GM23338 (cell line): ENCODE data around the gene IFT88. TPM values are rescaled to one million over a fixed set of nuclear protein-coding genes. Genes with fewer than 3 reads are reported as not detected.
A peak's percentile ranks its signal among the peaks of the same experiment; 100 is the strongest.

Source experiments
- ATAC-seq: fragments of 200-7000 bp; cut with Tn5 transposase; 3 replicates; pipeline ENCODE4 v1.9.1; 2020
- DNase-seq: peaks from one replicate; pipeline ENCODE4 v3.0.0-alpha.2; 2015; ENCODE audit warnings: low spot score
- H2AFZ ChIP-seq: fragments of 200-600 bp; sonication (generic); 2 replicates; pipeline ENCODE4 v1.8.0; 2016; ENCODE audit warnings: antibody characterized with exemption, mild to moderate bottlenecking, moderate library complexity
- H3F3A ChIP-seq: fragments of 200-600 bp; sonication (generic); replicated peaks from 2 replicates; pipeline ENCODE4 v1.8.0; 2017; ENCODE audit warnings: antibody characterized with exemption, mixed run types, low read depth
- H3K27ac ChIP-seq: fragments of 200-600 bp; sonication (generic); 2 replicates; pipeline ENCODE4 v1.6.1; 2016; ENCODE audit warnings: low read depth
- H3K27me3 ChIP-seq: fragments of 200-600 bp; sonication (generic); 2 replicates; pipeline ENCODE4 v1.8.0; 2016; ENCODE audit warnings: mild to moderate bottlenecking, mixed run types, moderate library complexity; ENCODE audit not compliant: insufficient read depth
- H3K36me3 ChIP-seq: fragments of 200-600 bp; sonication (generic); 2 replicates; pipeline ENCODE4 v1.8.0; 2016; ENCODE audit warnings: mild to moderate bottlenecking; ENCODE audit not compliant: insufficient read depth
- H3K4me1 ChIP-seq: fragments of 200-600 bp; sonication (generic); 2 replicates; pipeline ENCODE4 v1.8.0; 2016; ENCODE audit warnings: mild to moderate bottlenecking, moderate library complexity; ENCODE audit not compliant: insufficient read depth
- H3K4me2 ChIP-seq: fragments of 200-600 bp; sonication (generic); 2 replicates; pipeline ENCODE4 v1.7.1; 2017; ENCODE audit warnings: mixed run types
- H3K4me3 ChIP-seq: fragments of 200-600 bp; sonication (generic); 2 replicates; pipeline ENCODE4 v1.6.1; 2016; ENCODE audit warnings: mixed run types
- H3K79me2 ChIP-seq: fragments of 200-600 bp; sonication (generic); replicated peaks from 2 replicates; pipeline ENCODE4 v1.8.0; 2017; ENCODE audit warnings: mild to moderate bottlenecking; ENCODE audit not compliant: insufficient read depth
- H3K9me2 ChIP-seq: fragments of 200-600 bp; sonication (generic); 2 replicates; pipeline ENCODE4 v1.8.0; 2017; ENCODE audit not compliant: insufficient read depth
- H4K20me1 ChIP-seq: fragments of 200-600 bp; sonication (generic); replicated peaks from 2 replicates; pipeline ENCODE4 v1.8.0; 2017; ENCODE audit warnings: mild to moderate bottlenecking; ENCODE audit not compliant: insufficient read depth
- H3K27ac Mint-ChIP-seq: 2 replicates; pipeline ENCODE4 v1.8.0; 2020; ENCODE audit warnings: inconsistent platforms, mild to moderate bottlenecking, moderate library complexity, mixed read lengths
- H3K27me3 Mint-ChIP-seq: 3 replicates; pipeline ENCODE4 v1.8.0; 2022; ENCODE audit warnings: low read depth, mild to moderate bottlenecking, moderate library complexity, mixed read lengths, inconsistent platforms; ENCODE audit not compliant: insufficient read depth, poor library complexity
- H3K36me3 Mint-ChIP-seq: 3 replicates; pipeline ENCODE4 v1.8.0; 2021; ENCODE audit warnings: low read depth, mild to moderate bottlenecking, inconsistent platforms, moderate library complexity, mixed read lengths
- H3K4me1 Mint-ChIP-seq: 3 replicates; pipeline ENCODE4 v1.8.0; 2020; ENCODE audit warnings: mild to moderate bottlenecking, inconsistent platforms, mixed read lengths
- H3K4me3 Mint-ChIP-seq: 3 replicates; pipeline ENCODE4 v1.8.0; 2021; ENCODE audit warnings: moderate library complexity, mild to moderate bottlenecking, inconsistent platforms, mixed read lengths
- H3K9me3 Mint-ChIP-seq: 3 replicates; pipeline ENCODE4 v1.8.0; 2020; ENCODE audit warnings: moderate library complexity, mild to moderate bottlenecking, inconsistent platforms, mixed read lengths
- EZH2 ChIP-seq: fragments of 200-600 bp; sonication (generic); IDR thresholded peaks from one replicate; pipeline ENCODE4 v1.8.0; 2017; ENCODE audit warnings: antibody characterized with exemption, mild to moderate bottlenecking, low read depth; ENCODE audit not compliant: unreplicated experiment
- EZH2phosphoT487 ChIP-seq: fragments of 200-600 bp; sonication (generic); IDR thresholded peaks from one replicate; pipeline ENCODE4 v1.8.1; 2018; ENCODE audit warnings: antibody characterized with exemption; ENCODE audit not compliant: unreplicated experiment
- NANOG ChIP-seq: IDR thresholded peaks from 2 replicates; pipeline ENCODE4 v1.6.1; 2016; ENCODE audit warnings: antibody characterized with exemption, borderline replicate concordance
- POLR2AphosphoS5 ChIP-seq: IDR thresholded peaks from 2 replicates; pipeline ENCODE4 v1.6.1; 2016; ENCODE audit warnings: antibody characterized with exemption, low read depth
- STAT1 ChIP-seq: IDR thresholded peaks from one replicate; pipeline ENCODE4 v1.6.1; 2016; ENCODE audit warnings: antibody characterized with exemption; ENCODE audit not compliant: unreplicated experiment
- ZNF114 ChIP-seq: fragments of 250-450 bp; sonication (Bioruptor Pico); IDR thresholded peaks from 2 replicates; pipeline ENCODE4 v1.5.0; 2020; ENCODE audit warnings: mild to moderate bottlenecking, moderate library complexity
- ZNF331 ChIP-seq: fragments of 250-450 bp; sonication (Bioruptor Pico); IDR thresholded peaks from 2 replicates; pipeline ENCODE4 v1.5.0; 2020; ENCODE audit warnings: low read depth, mild to moderate bottlenecking, moderate library complexity
- long read RNA-seq: library from polyadenylated mRNA; unstranded; transcript quantifications from one replicate; pipeline ENCODE4 v2.0.0, GENCODE V29; 2020; ENCODE audit not compliant: unreplicated experiment
- polyA plus RNA-seq: library from polyadenylated mRNA; unstranded; fragments of >200 nt; fragmentation: Nextera tagmentation; extraction: Ambion mirVana; gene quantifications from 2 replicates; pipeline ENCODE4 v1.2.1, GENCODE V29; 2016
- total RNA-seq: library from RNA; depleted of rRNA; stranded (reverse); fragments of >200 nt; shearing (Covaris generic); gene quantifications from 2 replicates; pipeline ENCODE4 v1.2.3, GENCODE V29; 2014; rRNA removed
- TF ChIP-seq, protein P1 (sequence below): IDR thresholded peaks from 2 replicates; pipeline ENCODE4 v1.6.1; 2016; ENCODE audit warnings: antibody characterized with exemption
- TF ChIP-seq, protein P2 (sequence below), 2 experiments: fragments of 200-600 bp in 1 of 2; sonication (generic) in 1 of 2; conservative IDR thresholded peaks; 2 replicates each; pipeline versions ENCODE4 v1.5.1 to v1.6.1; 2016 to 2017; ENCODE audit warnings: antibody characterized with exemption in 2 of 2, low read depth in 2 of 2, mild to moderate bottlenecking in 2 of 2, moderate library complexity in 1 of 2
- TF ChIP-seq, protein P3 (sequence below): IDR thresholded peaks from one replicate; pipeline ENCODE4 v1.6.1; 2018; ENCODE audit warnings: antibody characterized with exemption; ENCODE audit not compliant: unreplicated experiment

IFT88 gene, protein sequence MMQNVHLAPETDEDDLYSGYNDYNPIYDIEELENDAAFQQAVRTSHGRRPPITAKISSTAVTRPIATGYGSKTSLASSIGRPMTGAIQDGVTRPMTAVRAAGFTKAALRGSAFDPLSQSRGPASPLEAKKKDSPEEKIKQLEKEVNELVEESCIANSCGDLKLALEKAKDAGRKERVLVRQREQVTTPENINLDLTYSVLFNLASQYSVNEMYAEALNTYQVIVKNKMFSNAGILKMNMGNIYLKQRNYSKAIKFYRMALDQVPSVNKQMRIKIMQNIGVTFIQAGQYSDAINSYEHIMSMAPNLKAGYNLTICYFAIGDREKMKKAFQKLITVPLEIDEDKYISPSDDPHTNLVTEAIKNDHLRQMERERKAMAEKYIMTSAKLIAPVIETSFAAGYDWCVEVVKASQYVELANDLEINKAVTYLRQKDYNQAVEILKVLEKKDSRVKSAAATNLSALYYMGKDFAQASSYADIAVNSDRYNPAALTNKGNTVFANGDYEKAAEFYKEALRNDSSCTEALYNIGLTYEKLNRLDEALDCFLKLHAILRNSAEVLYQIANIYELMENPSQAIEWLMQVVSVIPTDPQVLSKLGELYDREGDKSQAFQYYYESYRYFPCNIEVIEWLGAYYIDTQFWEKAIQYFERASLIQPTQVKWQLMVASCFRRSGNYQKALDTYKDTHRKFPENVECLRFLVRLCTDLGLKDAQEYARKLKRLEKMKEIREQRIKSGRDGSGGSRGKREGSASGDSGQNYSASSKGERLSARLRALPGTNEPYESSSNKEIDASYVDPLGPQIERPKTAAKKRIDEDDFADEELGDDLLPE
- total RNA-seq (7.7 and 8.2 TPM in 2 replicates), polyA plus RNA-seq (5.8 and 8.7 TPM in 2 replicates)
- long read RNA-seq, partial matches to known transcripts: 3 of 6 reads
- long read RNA-seq, other reads (novel, unspliced or antisense): 2 of 6 reads

DNA sequence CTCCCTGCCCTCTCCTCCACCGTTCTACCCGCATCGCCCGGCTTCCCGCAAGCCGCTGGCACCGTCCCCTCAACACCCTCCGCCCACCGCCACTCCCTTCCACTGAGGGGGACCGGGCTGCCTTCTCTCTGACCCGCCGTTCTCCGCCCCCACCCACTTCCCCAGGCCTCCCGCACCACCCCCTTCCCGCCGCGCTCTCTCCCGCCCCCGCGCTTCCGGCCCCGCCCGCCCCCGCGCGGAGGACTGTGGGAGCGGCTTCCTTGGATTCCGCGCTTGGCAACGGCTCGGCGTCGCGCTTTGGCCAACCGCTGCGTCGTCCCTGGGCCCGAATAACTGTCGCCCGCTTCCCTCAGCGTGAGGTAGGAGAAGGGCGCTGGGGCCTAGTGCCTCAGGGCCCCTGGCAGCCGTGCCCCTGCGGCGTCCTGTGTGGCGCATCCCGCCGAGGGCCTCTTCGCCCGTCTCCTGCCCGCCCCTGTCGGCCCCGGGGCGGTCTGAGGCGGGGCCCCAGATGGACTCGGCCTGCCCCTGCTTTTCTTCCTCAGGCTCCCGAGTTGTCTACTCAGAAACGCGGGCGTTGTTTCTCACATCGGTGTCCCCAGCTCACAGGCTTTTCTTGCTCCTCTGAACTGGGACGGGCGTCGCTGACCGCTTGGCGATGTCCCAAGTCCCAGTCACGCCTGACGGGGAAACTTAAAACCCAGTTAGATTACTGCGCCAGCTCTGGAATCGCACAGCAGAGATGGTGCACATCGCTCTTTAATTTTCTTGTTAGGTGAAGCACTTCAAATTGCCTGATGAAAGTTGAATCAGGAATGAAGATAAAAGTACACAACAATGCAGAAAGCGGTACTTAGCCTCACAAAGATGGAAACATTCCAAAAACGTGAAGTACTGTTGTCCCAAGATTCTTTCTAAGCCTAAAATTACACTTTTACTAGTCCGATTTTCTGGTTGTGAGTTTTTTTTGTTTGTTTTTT is at the start of gene IFT88:
TSS of gene IFT88 (plus strand) at position 260 of the 977 bp plus-strand sequence. CDS start 7,229 bp downstream, outside the sequence.
- Mint-ChIP-seq H3K27ac (peak within 1 kb of the TSS; percentile 90), H3K9me3 (peaks cover 31% of the 10 kb centered on the region), H3K4me3 (peak within 1 kb of the TSS; percentile 83), H3K27me3 (peaks cover 10% of the 10 kb centered on the region), H3K36me3 (peaks cover 26% of the 10 kb centered on the region), H3K4me1 (peaks cover 6% of the 10 kb centered on the region)
- peak; percentile 93 for ATAC-seq
- Histone ChIP-seq H3F3A (peaks cover 5% of the 10 kb centered on the region; the same call in 1 of the 2 replicates), H2AFZ (peak within 1 kb of the TSS; percentile 97), H3K27ac (peak within 1 kb of the TSS; percentile 88), H3K79me2 (0 out of 2 replicates have a peak, but pooled peaks cover 3% of the 10 kb centered on the region), H3K4me2 (peak within 1 kb of the TSS; percentile 89), H4K20me1 (no peaks in the 10 kb centered on the region), H3K9me2 (no peaks in the 10 kb centered on the region; the same call in 1 of the 2 replicates), H3K36me3 (no peaks in the 10 kb centered on the region; the same call in 1 of the 2 replicates), H3K27me3 (no peaks in the 10 kb centered on the region), H3K4me1 (peaks cover 6% of the 10 kb centered on the region; the same call in 1 of the 2 replicates), H3K4me3 (peak within 1 kb of the TSS; percentile 93)
- TF ChIP-seq EZH2phosphoT487 (no peak), STAT1 (no peak), ZNF331 (CRISPR knock-in tag) (no peak), POLR2AphosphoS5 (peak; percentile 44)
- peak; percentile 95 for DNase-seq

DNA sequence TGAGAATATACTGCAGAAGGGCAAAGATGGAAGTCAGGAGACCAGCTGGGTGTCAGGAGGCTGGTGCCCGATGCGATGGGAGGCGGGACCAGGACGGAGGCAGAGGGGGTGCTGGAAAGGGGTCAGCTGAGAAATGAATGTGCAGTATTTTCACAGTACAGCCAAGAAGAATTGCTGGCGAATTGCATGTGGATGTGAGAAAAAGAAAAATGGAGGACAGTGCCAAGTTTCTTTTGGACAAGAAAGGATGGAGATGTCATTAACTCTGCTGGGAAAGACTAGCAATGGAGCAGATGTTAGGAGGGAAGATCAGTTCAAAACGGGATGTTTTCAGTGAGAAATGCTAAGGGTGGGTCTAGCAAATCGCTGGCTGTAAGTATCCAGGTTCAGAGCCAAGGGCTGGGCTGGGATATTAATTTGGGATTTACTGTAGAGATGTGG is 48.3 kb upstream of the IFT88 start:
- Mint-ChIP-seq H3K27ac (no peak overlapping the region), H3K9me3 (no peaks in the 10 kb centered on the region), H3K4me3 (no peak overlapping the region), H3K27me3 (no peaks in the 10 kb centered on the region), H3K4me1 (peaks cover 15% of the 10 kb centered on the region), H3K36me3 (no peaks in the 10 kb centered on the region; the same call in 2 of the 3 replicates)
- Histone ChIP-seq H3F3A (no peaks in the 10 kb centered on the region), H3K27ac (no peak overlapping the region), H3K4me2 (no peak overlapping the region), H3K4me1 (peaks cover 23% of the 10 kb centered on the region), H4K20me1 (no peaks in the 10 kb centered on the region), H3K9me2 (0 out of 2 replicates have a peak, but pooled peaks cover 2% of the 10 kb centered on the region), H3K79me2 (no peaks in the 10 kb centered on the region), H3K27me3 (no peaks in the 10 kb centered on the region), H3K4me3 (no peak overlapping the region), H2AFZ (no peak overlapping the region), H3K36me3 (no peaks in the 10 kb centered on the region)
- DNase-seq (no peak), ATAC-seq (no peak)
- TF ChIP-seq, protein P1, sequence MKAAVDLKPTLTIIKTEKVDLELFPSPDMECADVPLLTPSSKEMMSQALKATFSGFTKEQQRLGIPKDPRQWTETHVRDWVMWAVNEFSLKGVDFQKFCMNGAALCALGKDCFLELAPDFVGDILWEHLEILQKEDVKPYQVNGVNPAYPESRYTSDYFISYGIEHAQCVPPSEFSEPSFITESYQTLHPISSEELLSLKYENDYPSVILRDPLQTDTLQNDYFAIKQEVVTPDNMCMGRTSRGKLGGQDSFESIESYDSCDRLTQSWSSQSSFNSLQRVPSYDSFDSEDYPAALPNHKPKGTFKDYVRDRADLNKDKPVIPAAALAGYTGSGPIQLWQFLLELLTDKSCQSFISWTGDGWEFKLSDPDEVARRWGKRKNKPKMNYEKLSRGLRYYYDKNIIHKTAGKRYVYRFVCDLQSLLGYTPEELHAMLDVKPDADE: no peak
- TF ChIP-seq, protein P2, sequence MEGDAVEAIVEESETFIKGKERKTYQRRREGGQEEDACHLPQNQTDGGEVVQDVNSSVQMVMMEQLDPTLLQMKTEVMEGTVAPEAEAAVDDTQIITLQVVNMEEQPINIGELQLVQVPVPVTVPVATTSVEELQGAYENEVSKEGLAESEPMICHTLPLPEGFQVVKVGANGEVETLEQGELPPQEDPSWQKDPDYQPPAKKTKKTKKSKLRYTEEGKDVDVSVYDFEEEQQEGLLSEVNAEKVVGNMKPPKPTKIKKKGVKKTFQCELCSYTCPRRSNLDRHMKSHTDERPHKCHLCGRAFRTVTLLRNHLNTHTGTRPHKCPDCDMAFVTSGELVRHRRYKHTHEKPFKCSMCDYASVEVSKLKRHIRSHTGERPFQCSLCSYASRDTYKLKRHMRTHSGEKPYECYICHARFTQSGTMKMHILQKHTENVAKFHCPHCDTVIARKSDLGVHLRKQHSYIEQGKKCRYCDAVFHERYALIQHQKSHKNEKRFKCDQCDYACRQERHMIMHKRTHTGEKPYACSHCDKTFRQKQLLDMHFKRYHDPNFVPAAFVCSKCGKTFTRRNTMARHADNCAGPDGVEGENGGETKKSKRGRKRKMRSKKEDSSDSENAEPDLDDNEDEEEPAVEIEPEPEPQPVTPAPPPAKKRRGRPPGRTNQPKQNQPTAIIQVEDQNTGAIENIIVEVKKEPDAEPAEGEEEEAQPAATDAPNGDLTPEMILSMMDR (conservative IDR thresholded peaks at IDR 0.05; ENCODE audit: low read depth in 2 of 2): no peak
- TF ChIP-seq ZNF114 (CRISPR knock-in tag): no peak
- no peak for TF ChIP-seq EZH2
- no peak for TF ChIP-seq POLR2AphosphoS5
- TF ChIP-seq, protein P3, sequence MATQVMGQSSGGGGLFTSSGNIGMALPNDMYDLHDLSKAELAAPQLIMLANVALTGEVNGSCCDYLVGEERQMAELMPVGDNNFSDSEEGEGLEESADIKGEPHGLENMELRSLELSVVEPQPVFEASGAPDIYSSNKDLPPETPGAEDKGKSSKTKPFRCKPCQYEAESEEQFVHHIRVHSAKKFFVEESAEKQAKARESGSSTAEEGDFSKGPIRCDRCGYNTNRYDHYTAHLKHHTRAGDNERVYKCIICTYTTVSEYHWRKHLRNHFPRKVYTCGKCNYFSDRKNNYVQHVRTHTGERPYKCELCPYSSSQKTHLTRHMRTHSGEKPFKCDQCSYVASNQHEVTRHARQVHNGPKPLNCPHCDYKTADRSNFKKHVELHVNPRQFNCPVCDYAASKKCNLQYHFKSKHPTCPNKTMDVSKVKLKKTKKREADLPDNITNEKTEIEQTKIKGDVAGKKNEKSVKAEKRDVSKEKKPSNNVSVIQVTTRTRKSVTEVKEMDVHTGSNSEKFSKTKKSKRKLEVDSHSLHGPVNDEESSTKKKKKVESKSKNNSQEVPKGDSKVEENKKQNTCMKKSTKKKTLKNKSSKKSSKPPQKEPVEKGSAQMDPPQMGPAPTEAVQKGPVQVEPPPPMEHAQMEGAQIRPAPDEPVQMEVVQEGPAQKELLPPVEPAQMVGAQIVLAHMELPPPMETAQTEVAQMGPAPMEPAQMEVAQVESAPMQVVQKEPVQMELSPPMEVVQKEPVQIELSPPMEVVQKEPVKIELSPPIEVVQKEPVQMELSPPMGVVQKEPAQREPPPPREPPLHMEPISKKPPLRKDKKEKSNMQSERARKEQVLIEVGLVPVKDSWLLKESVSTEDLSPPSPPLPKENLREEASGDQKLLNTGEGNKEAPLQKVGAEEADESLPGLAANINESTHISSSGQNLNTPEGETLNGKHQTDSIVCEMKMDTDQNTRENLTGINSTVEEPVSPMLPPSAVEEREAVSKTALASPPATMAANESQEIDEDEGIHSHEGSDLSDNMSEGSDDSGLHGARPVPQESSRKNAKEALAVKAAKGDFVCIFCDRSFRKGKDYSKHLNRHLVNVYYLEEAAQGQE: no peak
- TF ChIP-seq EZH2phosphoT487: no peak
- no peak for TF ChIP-seq ZNF331 (CRISPR knock-in tag)
- no peak for TF ChIP-seq NANOG
- TF ChIP-seq STAT1: no peak
